ENCODE measurements around the gene HAPSTR1.
A peak's percentile ranks its signal among the peaks of the same experiment; 100 is the strongest.

HAPSTR1 gene

DNA sequence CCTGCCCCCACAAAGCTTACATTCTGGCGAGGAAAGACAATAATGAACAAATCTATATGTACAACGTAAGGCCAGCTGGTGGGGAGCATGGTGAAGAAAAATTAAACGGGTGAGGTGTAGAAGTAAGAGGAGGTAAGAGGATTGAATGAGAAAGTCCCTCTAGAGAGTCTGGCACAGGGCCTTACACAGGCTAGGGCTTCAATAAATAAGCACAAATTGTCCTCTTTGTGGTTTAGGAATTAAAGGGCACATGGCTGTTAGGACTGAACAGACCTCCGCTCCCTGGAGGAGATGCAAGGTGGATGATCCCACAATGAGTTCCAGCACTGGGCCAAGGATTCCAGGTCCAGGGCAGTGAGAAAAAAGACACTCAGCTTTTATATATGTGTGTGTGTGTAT is 43.1 kb upstream of the HAPSTR1 start:
- TF ChIP-seq MYC (IDR thresholded peaks at IDR 0.05; ENCODE audit: low read depth, low read length) = no peak
- TF ChIP-seq, protein P1, sequence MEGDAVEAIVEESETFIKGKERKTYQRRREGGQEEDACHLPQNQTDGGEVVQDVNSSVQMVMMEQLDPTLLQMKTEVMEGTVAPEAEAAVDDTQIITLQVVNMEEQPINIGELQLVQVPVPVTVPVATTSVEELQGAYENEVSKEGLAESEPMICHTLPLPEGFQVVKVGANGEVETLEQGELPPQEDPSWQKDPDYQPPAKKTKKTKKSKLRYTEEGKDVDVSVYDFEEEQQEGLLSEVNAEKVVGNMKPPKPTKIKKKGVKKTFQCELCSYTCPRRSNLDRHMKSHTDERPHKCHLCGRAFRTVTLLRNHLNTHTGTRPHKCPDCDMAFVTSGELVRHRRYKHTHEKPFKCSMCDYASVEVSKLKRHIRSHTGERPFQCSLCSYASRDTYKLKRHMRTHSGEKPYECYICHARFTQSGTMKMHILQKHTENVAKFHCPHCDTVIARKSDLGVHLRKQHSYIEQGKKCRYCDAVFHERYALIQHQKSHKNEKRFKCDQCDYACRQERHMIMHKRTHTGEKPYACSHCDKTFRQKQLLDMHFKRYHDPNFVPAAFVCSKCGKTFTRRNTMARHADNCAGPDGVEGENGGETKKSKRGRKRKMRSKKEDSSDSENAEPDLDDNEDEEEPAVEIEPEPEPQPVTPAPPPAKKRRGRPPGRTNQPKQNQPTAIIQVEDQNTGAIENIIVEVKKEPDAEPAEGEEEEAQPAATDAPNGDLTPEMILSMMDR (IDR thresholded peaks at IDR 0.05; ENCODE audit: low read depth, low read length) = no peak
- no peak for TF ChIP-seq POLR2A (IDR thresholded peaks at IDR 0.05; ENCODE audit: extremely low read depth, insufficient read length)
- TF ChIP-seq, protein P2, sequence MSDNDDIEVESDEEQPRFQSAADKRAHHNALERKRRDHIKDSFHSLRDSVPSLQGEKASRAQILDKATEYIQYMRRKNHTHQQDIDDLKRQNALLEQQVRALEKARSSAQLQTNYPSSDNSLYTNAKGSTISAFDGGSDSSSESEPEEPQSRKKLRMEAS (IDR thresholded peaks at IDR 0.05; ENCODE audit: low read depth, low read length) = no peak
- H3K4me3 ChIP-seq (ENCODE audit: low read depth, low read length) = no peak overlapping the region
- DNase-seq (ENCODE audit: low read depth) = no peak

DNA sequence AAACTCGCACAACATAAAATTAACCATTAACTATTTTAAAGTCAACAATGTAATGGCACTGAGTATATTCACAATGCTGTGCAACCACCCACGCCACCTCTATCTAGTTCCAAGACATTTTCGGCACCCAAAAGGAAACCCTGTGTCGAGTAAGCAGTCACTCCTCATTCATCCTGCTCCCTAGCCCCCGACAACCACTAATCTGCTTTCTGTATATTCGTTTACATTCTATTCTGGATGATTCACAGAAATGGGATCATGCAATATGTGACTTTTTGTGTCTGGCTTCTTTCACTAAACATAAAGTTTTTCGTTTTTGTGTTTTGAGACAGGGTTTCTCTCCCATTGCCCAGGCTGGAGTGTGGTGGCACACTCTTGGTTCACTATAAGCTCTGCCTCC is 42.2 kb upstream of the HAPSTR1 start:
- no peak overlapping the region for H3K4me3 ChIP-seq (ENCODE audit: low read depth, low read length)
- TF ChIP-seq MYC (IDR thresholded peaks at IDR 0.05; ENCODE audit: low read depth, low read length) (no peak), POLR2A (IDR thresholded peaks at IDR 0.05; ENCODE audit: extremely low read depth, insufficient read length) (no peak)
- TF ChIP-seq, protein P2 (IDR thresholded peaks at IDR 0.05; ENCODE audit: low read depth, low read length) = no peak
- TF ChIP-seq, protein P1 (IDR thresholded peaks at IDR 0.05; ENCODE audit: low read depth, low read length) = no peak
- DNase-seq (ENCODE audit: low read depth) = no peak

DNA sequence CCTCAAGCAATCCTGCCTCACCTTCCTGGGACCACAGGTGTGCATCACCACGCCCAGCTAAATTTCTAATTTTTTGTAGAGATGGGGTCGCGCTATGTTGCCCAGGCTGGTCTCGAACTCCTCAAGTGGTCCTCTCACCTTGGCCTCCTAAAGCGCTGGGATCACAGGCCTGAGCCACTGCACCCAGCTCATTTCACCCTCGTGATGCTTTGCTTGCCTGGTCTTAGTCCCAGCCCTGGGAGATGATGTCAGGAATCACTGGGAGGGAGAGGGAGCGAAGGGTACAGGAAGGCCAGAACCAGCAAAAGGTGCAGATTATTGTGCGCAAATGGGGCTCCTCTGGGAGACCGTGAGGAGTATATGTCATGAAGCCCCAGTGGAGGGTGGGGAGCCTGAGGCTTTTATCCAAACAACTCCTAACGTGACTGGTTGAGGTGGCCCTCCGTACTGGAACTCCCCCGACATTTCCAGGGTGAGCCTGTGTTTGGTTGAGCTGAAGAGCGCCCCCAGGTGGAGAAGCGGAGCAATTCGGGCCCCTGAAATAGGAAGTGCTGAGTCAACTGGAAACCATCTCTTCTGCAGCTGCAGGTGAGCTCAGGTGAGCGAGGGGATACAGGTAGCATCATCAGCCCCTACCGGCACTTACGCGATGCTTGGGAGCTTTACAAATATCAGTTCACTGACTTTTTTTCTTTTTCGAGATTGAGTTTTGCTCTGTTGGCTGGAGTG is 41.2 kb upstream of the HAPSTR1 start:
- no peak overlapping the region for H3K4me3 ChIP-seq (ENCODE audit: low read depth, low read length)
- TF ChIP-seq POLR2A (IDR thresholded peaks at IDR 0.05; ENCODE audit: extremely low read depth, insufficient read length) = no peak
- TF ChIP-seq, protein P2 (IDR thresholded peaks at IDR 0.05; ENCODE audit: low read depth, low read length) = no peak
- TF ChIP-seq, protein P1 (IDR thresholded peaks at IDR 0.05; ENCODE audit: low read depth, low read length) = peak; percentile 59
- TF ChIP-seq MYC (IDR thresholded peaks at IDR 0.05; ENCODE audit: low read depth, low read length) = no peak
- DNase-seq (ENCODE audit: low read depth) = peak; percentile 50

DNA sequence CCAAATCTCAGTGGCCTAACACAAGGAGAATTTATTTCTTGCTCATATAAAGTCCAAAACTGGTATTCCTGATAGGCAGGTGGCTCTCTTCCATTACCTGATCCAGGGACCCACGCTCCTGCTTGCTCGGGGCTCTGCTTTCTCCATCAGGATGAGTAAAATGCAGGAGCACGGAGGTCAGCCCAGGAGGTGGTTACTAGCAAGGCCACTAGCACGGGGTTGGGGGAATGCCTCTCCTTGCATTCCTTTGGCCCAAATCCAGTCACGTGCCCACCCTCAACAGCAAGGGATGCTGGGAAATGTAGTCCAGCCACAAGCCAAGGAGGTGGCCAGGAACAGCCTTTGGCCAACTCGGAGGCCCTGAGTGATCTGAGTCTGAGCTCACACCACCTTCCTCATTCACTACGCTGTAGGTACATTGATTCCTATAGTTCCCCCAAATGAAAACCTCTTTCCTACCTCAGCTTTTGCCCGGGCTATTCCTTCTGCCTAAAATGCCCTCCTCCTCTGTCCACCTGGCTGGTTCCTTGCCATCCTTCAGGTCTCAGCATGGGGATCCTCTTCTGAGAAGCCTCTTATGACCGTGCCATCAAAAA is 38.3 kb upstream of the HAPSTR1 start:
- DNase-seq (ENCODE audit: low read depth) = peak; percentile 47
- TF ChIP-seq MYC (IDR thresholded peaks at IDR 0.05; ENCODE audit: low read depth, low read length) = no peak
- TF ChIP-seq, protein P2 (IDR thresholded peaks at IDR 0.05; ENCODE audit: low read depth, low read length) = peak; percentile 46
- no peak overlapping the region for H3K4me3 ChIP-seq (ENCODE audit: low read depth, low read length)

DNA sequence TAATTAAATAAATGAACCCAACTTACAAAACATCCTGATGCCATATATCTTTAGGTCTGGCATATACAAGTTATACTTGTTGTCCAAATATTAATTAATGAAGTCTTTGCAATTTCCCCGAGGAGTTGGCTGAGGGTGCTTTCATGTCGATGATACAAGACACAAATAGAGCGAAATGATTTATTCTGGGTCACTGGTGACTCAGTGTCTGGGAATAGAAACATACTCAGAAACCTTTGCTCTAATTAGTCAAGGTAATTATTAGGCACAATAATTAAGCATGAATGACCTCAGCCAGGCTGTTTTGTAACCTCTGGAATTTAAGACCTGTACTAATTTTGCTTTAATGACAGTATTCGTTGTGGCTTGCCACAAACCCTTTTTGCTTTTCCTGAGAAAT is 37.0 kb upstream of the HAPSTR1 start:
- no peak for DNase-seq (ENCODE audit: low read depth)
- TF ChIP-seq POLR2A (IDR thresholded peaks at IDR 0.05; ENCODE audit: extremely low read depth, insufficient read length) (no peak), MYC (IDR thresholded peaks at IDR 0.05; ENCODE audit: low read depth, low read length) (no peak)
- TF ChIP-seq, protein P2 (IDR thresholded peaks at IDR 0.05; ENCODE audit: low read depth, low read length) = no peak
- TF ChIP-seq, protein P1 (IDR thresholded peaks at IDR 0.05; ENCODE audit: low read depth, low read length) = no peak
- no peak overlapping the region for H3K4me3 ChIP-seq (ENCODE audit: low read depth, low read length)

DNA sequence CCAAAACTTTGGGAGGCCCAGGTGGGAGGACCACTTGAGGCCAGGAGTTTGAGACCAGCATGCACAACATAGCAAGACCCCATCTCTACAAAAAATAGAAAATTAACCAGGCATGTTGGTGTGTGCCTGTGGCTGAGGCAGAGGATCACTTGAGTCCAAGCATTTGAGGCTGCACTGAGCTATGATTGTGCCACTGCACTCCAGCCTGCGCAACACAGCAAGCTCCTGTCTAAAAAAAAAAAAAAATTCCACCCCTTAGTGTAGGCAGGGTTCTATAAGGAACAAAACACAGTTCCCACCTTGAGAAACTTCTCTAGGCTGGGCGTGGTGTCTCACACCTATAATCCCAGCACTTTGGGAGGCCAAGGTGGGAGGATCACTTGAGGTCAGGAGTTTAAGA is 36.3 kb upstream of the HAPSTR1 start:
- H3K4me3 ChIP-seq (ENCODE audit: low read depth, low read length) = no peak overlapping the region
- TF ChIP-seq, protein P2 (IDR thresholded peaks at IDR 0.05; ENCODE audit: low read depth, low read length) = no peak
- no peak for TF ChIP-seq POLR2A (IDR thresholded peaks at IDR 0.05; ENCODE audit: extremely low read depth, insufficient read length)
- no peak for DNase-seq (ENCODE audit: low read depth)
